Measurements from ENCODE around the gene RAB3A.

The RAB3A gene

GRCh38 chr19:18206018-18206417 lies 2.2 kb upstream of the RAB3A start:
- no peak for TF ChIP-seq CTCF (IDR thresholded peaks at IDR 0.05; ENCODE audit: control insufficient read depth, insufficient read depth, low read depth, low read length, missing control alignments)
- no peak overlapping the region for H3K4me3 ChIP-seq (ENCODE audit: control insufficient read depth, low read depth, low read length)
- DNase-seq (ENCODE audit: low read depth): no peak

GRCh38 chr19:18205200-18205892 lies 1.5 kb upstream of the RAB3A start:
- peak overlapping the region; percentile 58 for H3K4me3 ChIP-seq (ENCODE audit: control insufficient read depth, low read depth, low read length)
- TF ChIP-seq CTCF (IDR thresholded peaks at IDR 0.05; ENCODE audit: control insufficient read depth, insufficient read depth, low read depth, low read length, missing control alignments): no peak
- DNase-seq (ENCODE audit: low read depth): peak; percentile 39

DNA sequence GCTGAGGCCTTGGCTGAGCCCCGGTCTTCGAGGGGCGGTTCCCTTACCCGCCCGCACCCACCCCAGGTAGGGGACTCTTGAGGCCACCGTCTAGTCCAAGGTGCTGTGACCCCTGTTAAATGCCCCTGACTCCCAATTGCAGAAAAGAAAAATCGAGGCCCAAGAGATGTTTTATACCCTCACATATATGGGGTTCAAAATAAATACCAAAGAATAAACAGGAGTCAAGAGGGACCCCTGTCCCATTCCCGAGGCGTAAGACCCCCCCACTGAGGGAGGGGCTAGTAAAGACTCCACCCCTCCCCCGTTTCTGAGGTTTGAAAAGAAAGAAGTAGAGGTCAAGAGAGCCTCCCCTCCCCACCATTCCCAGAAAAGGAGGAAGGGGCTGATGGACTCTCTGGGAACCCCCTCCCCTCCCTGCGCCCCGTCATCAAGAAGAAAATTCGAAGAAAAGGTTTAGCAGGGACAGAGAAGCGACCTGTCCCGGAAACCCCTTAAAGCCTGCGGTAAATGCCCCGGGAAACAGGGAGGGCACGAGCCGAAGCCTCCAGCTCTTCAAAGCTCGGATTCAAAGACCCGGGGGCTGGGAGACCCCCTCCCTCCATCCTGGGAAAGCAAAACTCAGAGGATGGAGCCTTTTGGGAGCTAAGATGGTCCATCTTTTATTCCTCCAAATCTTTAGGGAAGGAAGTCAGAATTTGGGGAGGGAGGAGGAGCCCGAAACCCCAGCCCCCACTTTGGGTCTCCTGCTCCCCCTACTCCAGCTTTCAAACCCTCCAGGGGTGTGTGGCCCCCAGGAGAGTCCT lies 755 bp upstream of the RAB3A start:
- H3K4me3 ChIP-seq (ENCODE audit: control insufficient read depth, low read depth, low read length): peak overlapping the region; percentile 58
- no peak for TF ChIP-seq CTCF (IDR thresholded peaks at IDR 0.05; ENCODE audit: control insufficient read depth, insufficient read depth, low read depth, low read length, missing control alignments)
- DNase-seq (ENCODE audit: low read depth): no peak

- peak overlapping the region; percentile 96 for H3K4me3 ChIP-seq (ENCODE audit: control insufficient read depth, low read depth, low read length)
- no peak for DNase-seq (ENCODE audit: low read depth)
- no peak for TF ChIP-seq CTCF (IDR thresholded peaks at IDR 0.05; ENCODE audit: control insufficient read depth, insufficient read depth, low read depth, low read length, missing control alignments)
These were observed 407 bp downstream of the RAB3A start for GRCh38 chr19:18203408-18203862.

DNA sequence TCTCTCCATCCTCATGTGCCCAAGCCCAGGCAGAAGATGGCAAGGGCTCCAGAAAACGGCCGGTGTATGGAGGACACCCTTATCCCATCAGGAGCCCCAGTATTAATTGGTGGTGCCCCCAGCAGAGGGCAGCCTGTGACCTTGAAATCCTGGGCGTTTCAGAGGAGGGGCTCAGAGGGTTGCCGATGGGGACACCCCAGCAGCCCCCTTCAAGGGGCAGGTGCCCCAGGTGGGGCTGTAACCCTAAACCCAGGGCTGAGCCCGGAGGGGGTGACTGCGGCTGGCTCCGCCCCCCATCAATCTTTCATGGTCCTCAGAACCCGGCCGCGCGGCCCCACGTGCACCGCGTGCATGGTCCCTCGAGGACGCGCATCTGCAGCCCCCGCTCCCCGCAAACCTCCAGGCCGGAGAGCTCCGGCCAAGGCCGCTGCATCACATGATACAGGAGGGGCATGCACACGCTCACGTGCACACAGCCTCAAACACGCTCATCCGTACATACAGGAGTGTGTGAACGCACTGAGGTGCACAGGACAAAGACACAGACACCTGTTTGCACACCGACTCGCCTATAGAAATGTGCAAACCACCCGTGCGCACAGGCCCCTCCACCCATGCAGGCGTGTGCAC lies 949 bp downstream of the RAB3A start:
- DNase-seq (ENCODE audit: low read depth): no peak
- peak; percentile 47 for TF ChIP-seq CTCF (IDR thresholded peaks at IDR 0.05; ENCODE audit: control insufficient read depth, insufficient read depth, low read depth, low read length, missing control alignments)
- peak overlapping the region; percentile 96 for H3K4me3 ChIP-seq (ENCODE audit: control insufficient read depth, low read depth, low read length)

GRCh38 chr19:18202397-18202777 lies 1.5 kb downstream of the RAB3A start:
- H3K4me3 ChIP-seq (ENCODE audit: control insufficient read depth, low read depth, low read length): no peak overlapping the region

More at GRCh38 chr19:18202397-18202777, 1.5 kb downstream of the RAB3A start:
- DNase-seq (ENCODE audit: low read depth): no peak
- TF ChIP-seq CTCF (IDR thresholded peaks at IDR 0.05; ENCODE audit: control insufficient read depth, insufficient read depth, low read depth, low read length, missing control alignments): no peak
